Thyroid gland (tissue), 4 donors: Measurements from ENCODE around the gene GK.

Source experiments
- POLR2A ChIP-seq, 2 donors: fragments of 450-650 bp; IDR thresholded peaks; one replicate each; pipeline ENCODE4 v1.6.1; 2017; ENCODE audit warnings: antibody characterized with exemption in 2 of 2, mild to moderate bottlenecking in 2 of 2, moderate library complexity in 1 of 2
- TF ChIP-seq, protein P1 (sequence below), 6 experiments: fragments of 200-600 bp in 3 of 6; fragments of 450-650 bp in 3 of 6; sonication (generic) in 3 of 6; IDR thresholded peaks; one replicate each; pipeline ENCODE4 v1.5.1; 2016 to 2019; ENCODE audit warnings: antibody characterized with exemption in 6 of 6, mild to moderate bottlenecking in 2 of 6, inconsistent platforms in 1 of 6, moderate library complexity in 1 of 6

DNA sequence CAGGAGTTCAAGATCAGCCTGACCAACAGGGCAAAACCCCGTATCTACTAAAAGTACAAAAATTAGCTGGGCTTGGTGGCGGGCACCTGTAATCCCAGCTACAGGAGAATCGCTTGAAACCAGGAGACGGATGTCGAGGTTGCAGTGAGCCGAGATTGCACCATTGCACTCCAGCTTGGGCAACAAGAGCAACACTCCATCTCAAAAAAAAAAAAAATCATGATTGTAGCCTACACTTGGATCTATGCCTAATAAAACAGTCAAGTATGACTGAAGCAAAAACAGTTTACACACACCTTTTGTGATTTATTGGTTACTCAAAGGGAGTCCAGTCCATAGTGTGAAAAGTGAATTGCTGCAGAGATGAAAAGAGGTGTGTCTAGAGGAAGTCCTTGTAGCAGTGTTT is 41.0 kb upstream of the GK start:
- TF ChIP-seq, protein P1, sequence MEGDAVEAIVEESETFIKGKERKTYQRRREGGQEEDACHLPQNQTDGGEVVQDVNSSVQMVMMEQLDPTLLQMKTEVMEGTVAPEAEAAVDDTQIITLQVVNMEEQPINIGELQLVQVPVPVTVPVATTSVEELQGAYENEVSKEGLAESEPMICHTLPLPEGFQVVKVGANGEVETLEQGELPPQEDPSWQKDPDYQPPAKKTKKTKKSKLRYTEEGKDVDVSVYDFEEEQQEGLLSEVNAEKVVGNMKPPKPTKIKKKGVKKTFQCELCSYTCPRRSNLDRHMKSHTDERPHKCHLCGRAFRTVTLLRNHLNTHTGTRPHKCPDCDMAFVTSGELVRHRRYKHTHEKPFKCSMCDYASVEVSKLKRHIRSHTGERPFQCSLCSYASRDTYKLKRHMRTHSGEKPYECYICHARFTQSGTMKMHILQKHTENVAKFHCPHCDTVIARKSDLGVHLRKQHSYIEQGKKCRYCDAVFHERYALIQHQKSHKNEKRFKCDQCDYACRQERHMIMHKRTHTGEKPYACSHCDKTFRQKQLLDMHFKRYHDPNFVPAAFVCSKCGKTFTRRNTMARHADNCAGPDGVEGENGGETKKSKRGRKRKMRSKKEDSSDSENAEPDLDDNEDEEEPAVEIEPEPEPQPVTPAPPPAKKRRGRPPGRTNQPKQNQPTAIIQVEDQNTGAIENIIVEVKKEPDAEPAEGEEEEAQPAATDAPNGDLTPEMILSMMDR (IDR thresholded peaks at IDR 0.05): no peak
- TF ChIP-seq POLR2A (IDR thresholded peaks at IDR 0.05): no peak
